GM12878 (cell line): Measurements from ENCODE around the gene ECHDC1. TPM values are rescaled to one million over a fixed set of nuclear protein-coding genes. Genes with fewer than 3 reads are reported as not detected.

Source experiments
- BMI1 ChIP-seq: fragments of 450-650 bp; IDR thresholded peaks from 2 replicates; pipeline ENCODE4 v1.6.1; 2016; ENCODE audit warnings: mild to moderate bottlenecking, moderate library complexity, borderline replicate concordance
- CBX5 ChIP-seq: sonication (generic); IDR thresholded peaks from 2 replicates; pipeline ENCODE4 v1.6.1; 2016; ENCODE audit warnings: low read depth, moderate library complexity, mild to moderate bottlenecking, inconsistent platforms
- CREM ChIP-seq: IDR thresholded peaks from 2 replicates; pipeline ENCODE4 v1.6.1; 2014; ENCODE audit warnings: antibody characterized with exemption, low read depth
- HCFC1 ChIP-seq: fragments of 150-350 bp; IDR thresholded peaks from 2 replicates; pipeline ENCODE4 v1.6.1; 2014; ENCODE audit warnings: low read length
- HDAC6 ChIP-seq: fragments of 200-600 bp; sonication (generic); IDR thresholded peaks from one replicate; pipeline ENCODE4 v1.8.0; 2017; ENCODE audit warnings: antibody characterized with exemption; ENCODE audit not compliant: unreplicated experiment
- HDGF ChIP-seq: fragments of 450-650 bp; IDR thresholded peaks from 2 replicates; pipeline ENCODE4 v1.6.1; 2016; ENCODE audit warnings: antibody characterized with exemption
- IKZF1 ChIP-seq: fragments of 450-650 bp; conservative IDR thresholded peaks from 2 replicates; pipeline ENCODE4 v1.6.1; 2017; ENCODE audit warnings: antibody characterized with exemption, mild to moderate bottlenecking
- MLLT1 ChIP-seq: fragments of 450-650 bp; IDR thresholded peaks from 2 replicates; pipeline ENCODE4 v1.6.1; 2016; ENCODE audit warnings: mild to moderate bottlenecking
- MYC ChIP-seq: IDR thresholded peaks from 2 replicates; pipeline ENCODE4 v1.6.1; 2011; ENCODE audit warnings: mild to moderate bottlenecking, low read length, moderate library complexity, inconsistent platforms; ENCODE audit not compliant: insufficient read depth, insufficient replicate concordance, insufficient read length, severe bottlenecking
- POLR2AphosphoS5 ChIP-seq: IDR thresholded peaks from 2 replicates; pipeline ENCODE4 v1.6.1; 2011; ENCODE audit warnings: mild to moderate bottlenecking, low read length, inconsistent platforms
- POU2F2 ChIP-seq: IDR thresholded peaks from 3 replicates; pipeline ENCODE4 v1.6.1; 2011; ENCODE audit warnings: low read depth, mild to moderate bottlenecking, low read length, borderline replicate concordance
- RAD51 ChIP-seq: fragments of 450-650 bp; IDR thresholded peaks from 2 replicates; pipeline ENCODE4 v1.6.1; 2016; ENCODE audit warnings: moderate library complexity, mild to moderate bottlenecking, inconsistent platforms
- RFX5 ChIP-seq: IDR thresholded peaks from 2 replicates; pipeline ENCODE4 v1.6.1; 2011; ENCODE audit warnings: low read depth, low read length, improper control_type of control experiment
- SPI1 ChIP-seq: IDR thresholded peaks from 2 replicates; pipeline ENCODE4 v1.6.1; 2011; ENCODE audit warnings: low read depth, mild to moderate bottlenecking, low read length, moderate library complexity, borderline replicate concordance; ENCODE audit not compliant: insufficient read depth
- SUPT20H ChIP-seq: IDR thresholded peaks from 2 replicates; pipeline ENCODE4 v1.6.1; 2011; ENCODE audit warnings: low read depth, mild to moderate bottlenecking, low read length, moderate library complexity, borderline replicate concordance; ENCODE audit not compliant: control insufficient read depth
- polyA plus RNA-seq, 11 experiments: library from polyadenylated mRNA; depleted of rRNA in 4 of 11; unstranded in 6 of 11; stranded (reverse) in 5 of 11; fragments of >200 nt; fragmentation: Nextera tagmentation in 4 of 11; fragmentation: Illumina TruSeq in 1 of 11; extraction: Ambion mirVana in 4 of 11; extraction: Trizol in 1 of 11; gene quantifications; 1 replicate in 1 of 11; 2 replicates in 10 of 11; pipeline versions ENCODE4 v1.2.1 to v1.2.3, GENCODE V29; 2011 to 2016; ENCODE audit warnings: inconsistent platforms in 2 of 11, missing spikeins in 2 of 11, low read depth in 1 of 11
- total RNA-seq, 4 experiments: library from RNA; depleted of rRNA in 3 of 4; stranded (reverse); fragments of >200 nt in 3 of 4; fragmentation: Illumina TruSeq in 1 of 4; extraction: Trizol in 1 of 4; gene quantifications; 2 replicates each; pipeline versions ENCODE4 v1.2.1 to v1.2.3, GENCODE V29; 2013 to 2021
- TF ChIP-seq, protein P1 (sequence below): fragments of 450-650 bp; IDR thresholded peaks from 2 replicates; pipeline ENCODE4 v1.6.1; 2017; ENCODE audit warnings: antibody characterized with exemption, mild to moderate bottlenecking, moderate library complexity
- TF ChIP-seq, protein P2 (sequence below): fragments of 450-650 bp; formaldehyde crosslinking; IDR thresholded peaks from 2 replicates; pipeline ENCODE4 v1.4.0; 2020; ENCODE audit warnings: mild to moderate bottlenecking, moderate library complexity
- TF ChIP-seq, protein P3 (sequence below): IDR thresholded peaks from 2 replicates; pipeline ENCODE4 v1.6.1; 2011; ENCODE audit warnings: low read depth, mild to moderate bottlenecking, low read length, moderate library complexity, borderline replicate concordance; ENCODE audit errors: extremely low read depth
- TF ChIP-seq, protein P4 (sequence below): IDR thresholded peaks from 2 replicates; pipeline ENCODE4 v1.6.1; 2012; ENCODE audit warnings: low read length, inconsistent platforms

Gene ECHDC1
- total and polyA plus RNA-seq, 10 of the 15 experiments (the other 5 are each of a cell fraction or from before 2014, with no cell fraction given), result 46.2 to 111 (median 70.7) TPM

DNA sequence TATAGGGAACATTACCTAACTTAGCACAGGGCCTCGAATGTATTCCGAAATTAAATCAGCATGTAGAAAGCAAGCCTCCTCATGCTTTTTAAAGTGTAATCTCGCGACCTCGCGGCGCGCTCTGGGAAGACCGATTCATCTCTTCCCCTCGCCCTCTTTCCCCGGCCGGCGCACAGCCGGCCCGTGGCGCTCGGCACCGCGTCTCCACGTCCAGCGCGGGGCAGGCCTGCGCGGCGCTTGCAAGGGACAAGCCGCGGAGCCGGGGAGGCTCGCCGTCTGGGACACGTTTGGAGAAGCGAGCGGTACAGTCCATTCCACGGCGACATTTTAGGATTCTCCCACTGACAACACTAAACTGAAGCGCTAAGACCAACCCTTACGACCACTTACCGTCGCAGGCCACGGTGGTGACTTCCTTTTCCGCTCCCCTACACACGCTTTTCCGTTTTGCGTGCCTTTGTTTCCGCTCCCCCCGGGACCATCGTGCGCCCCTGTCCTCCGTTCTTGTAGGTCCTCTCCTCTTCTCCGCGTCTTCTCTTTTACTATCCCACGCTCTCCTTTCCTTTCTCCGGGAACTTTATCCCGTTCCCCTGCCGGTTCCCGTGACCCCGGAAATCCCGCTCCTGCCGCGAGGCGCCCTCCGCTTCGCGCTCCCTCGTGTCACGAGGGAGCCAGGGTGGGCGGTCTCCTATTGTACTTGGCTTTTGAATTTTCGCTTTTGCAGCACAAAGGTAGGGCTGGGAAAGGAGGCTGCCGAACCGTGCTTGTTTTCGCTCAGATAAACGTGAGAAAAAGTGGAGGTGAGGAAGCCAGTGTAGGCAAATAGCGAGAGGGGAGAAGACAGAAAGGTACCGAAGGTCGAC is at the start of gene ECHDC1 (continued):
- TF ChIP-seq MYC (peak; percentile 68), HDGF (peak; percentile 70; the same call in 1 of the 2 replicates), POLR2AphosphoS5 (peak; percentile 92; the same call in 1 of the 2 replicates), CBX5 (peak; percentile 26; the same call in 1 of the 2 replicates), IKZF1 (peak; percentile 94), RFX5 (0 out of 2 replicates have a peak, but pooled peaks have one; percentile 33), RAD51 (peak; percentile 74; the same call in 1 of the 2 replicates), BMI1 (no peak), SUPT20H (no peak), MLLT1 (peak; percentile 72), CREM (peak; percentile 73; the same call in 1 of the 2 replicates), SPI1 (peak; percentile 8; the same call in 1 of the 2 replicates), POU2F2 (peak; percentile 57; the same call in 1 of the 3 replicates), HCFC1 (peak; percentile 59), HDAC6 (no peak)
- TF ChIP-seq, protein P1, sequence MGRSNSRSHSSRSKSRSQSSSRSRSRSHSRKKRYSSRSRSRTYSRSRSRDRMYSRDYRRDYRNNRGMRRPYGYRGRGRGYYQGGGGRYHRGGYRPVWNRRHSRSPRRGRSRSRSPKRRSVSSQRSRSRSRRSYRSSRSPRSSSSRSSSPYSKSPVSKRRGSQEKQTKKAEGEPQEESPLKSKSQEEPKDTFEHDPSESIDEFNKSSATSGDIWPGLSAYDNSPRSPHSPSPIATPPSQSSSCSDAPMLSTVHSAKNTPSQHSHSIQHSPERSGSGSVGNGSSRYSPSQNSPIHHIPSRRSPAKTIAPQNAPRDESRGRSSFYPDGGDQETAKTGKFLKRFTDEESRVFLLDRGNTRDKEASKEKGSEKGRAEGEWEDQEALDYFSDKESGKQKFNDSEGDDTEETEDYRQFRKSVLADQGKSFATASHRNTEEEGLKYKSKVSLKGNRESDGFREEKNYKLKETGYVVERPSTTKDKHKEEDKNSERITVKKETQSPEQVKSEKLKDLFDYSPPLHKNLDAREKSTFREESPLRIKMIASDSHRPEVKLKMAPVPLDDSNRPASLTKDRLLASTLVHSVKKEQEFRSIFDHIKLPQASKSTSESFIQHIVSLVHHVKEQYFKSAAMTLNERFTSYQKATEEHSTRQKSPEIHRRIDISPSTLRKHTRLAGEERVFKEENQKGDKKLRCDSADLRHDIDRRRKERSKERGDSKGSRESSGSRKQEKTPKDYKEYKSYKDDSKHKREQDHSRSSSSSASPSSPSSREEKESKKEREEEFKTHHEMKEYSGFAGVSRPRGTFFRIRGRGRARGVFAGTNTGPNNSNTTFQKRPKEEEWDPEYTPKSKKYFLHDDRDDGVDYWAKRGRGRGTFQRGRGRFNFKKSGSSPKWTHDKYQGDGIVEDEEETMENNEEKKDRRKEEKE, result no peak
- TF ChIP-seq, protein P2, sequence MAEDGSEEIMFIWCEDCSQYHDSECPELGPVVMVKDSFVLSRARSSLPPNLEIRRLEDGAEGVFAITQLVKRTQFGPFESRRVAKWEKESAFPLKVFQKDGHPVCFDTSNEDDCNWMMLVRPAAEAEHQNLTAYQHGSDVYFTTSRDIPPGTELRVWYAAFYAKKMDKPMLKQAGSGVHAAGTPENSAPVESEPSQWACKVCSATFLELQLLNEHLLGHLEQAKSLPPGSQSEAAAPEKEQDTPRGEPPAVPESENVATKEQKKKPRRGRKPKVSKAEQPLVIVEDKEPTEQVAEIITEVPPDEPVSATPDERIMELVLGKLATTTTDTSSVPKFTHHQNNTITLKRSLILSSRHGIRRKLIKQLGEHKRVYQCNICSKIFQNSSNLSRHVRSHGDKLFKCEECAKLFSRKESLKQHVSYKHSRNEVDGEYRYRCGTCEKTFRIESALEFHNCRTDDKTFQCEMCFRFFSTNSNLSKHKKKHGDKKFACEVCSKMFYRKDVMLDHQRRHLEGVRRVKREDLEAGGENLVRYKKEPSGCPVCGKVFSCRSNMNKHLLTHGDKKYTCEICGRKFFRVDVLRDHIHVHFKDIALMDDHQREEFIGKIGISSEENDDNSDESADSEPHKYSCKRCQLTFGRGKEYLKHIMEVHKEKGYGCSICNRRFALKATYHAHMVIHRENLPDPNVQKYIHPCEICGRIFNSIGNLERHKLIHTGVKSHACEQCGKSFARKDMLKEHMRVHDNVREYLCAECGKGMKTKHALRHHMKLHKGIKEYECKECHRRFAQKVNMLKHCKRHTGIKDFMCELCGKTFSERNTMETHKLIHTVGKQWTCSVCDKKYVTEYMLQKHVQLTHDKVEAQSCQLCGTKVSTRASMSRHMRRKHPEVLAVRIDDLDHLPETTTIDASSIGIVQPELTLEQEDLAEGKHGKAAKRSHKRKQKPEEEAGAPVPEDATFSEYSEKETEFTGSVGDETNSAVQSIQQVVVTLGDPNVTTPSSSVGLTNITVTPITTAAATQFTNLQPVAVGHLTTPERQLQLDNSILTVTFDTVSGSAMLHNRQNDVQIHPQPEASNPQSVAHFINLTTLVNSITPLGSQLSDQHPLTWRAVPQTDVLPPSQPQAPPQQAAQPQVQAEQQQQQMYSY (CRISPR knock-in tag), result no peak
- TF ChIP-seq, protein P3, sequence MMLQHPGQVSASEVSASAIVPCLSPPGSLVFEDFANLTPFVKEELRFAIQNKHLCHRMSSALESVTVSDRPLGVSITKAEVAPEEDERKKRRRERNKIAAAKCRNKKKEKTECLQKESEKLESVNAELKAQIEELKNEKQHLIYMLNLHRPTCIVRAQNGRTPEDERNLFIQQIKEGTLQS, result no peak
- TF ChIP-seq, protein P4, sequence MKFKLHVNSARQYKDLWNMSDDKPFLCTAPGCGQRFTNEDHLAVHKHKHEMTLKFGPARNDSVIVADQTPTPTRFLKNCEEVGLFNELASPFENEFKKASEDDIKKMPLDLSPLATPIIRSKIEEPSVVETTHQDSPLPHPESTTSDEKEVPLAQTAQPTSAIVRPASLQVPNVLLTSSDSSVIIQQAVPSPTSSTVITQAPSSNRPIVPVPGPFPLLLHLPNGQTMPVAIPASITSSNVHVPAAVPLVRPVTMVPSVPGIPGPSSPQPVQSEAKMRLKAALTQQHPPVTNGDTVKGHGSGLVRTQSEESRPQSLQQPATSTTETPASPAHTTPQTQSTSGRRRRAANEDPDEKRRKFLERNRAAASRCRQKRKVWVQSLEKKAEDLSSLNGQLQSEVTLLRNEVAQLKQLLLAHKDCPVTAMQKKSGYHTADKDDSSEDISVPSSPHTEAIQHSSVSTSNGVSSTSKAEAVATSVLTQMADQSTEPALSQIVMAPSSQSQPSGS, result no peak
